A549 (cell line): ENCODE results near the gene CLASP2. TPM values are rescaled to one million over a fixed set of nuclear protein-coding genes. Genes with fewer than 3 reads are reported as not detected.

ENCODE experiments used
- ATAC-seq, 2 experiments: fragments of 200-7000 bp in 1 of 2; fragments of >200 bp in 1 of 2; cut with Nextera tagmentation in 1 of 2; cut with Tn5 transposase in 1 of 2; 3 replicates each; pipeline versions ENCODE4 v1.8.0 to v1.9.1; 2018 to 2020; ENCODE audit warnings: mild to moderate bottlenecking in 1 of 2, moderate library complexity in 1 of 2
- CTCF ChIA-PET: fragments of 300-600 bp; sonication (Branson Sonifier 250); formaldehyde crosslinking; extraction: SDS; loops from one replicate; lab custom pipeline; 2021; ENCODE audit warnings: antibody characterized with exemption, inconsistent platforms; lab: Yijun Ruan, JAX
- POLR2A ChIA-PET: fragments of 350-600 bp; formaldehyde crosslinking; extraction: SDS; loops from one replicate; lab custom pipeline; 2021; ENCODE audit warnings: antibody characterized with exemption, inconsistent platforms; lab: Yijun Ruan, JAX
- DNase-seq, 2 experiments: peaks; one replicate each; pipeline versions ENCODE4 v3.0.0 to v3.0.0-alpha.2; 2011 to 2016; ENCODE audit warnings: low read depth in 1 of 2, low spot score in 1 of 2
- FAIRE-seq: peaks from 2 replicates; lab custom pipeline; 2011; peaks lifted over from hg19 to GRCh38; lab: Jason Lieb, UNC
- H3K27ac ChIP-seq, 2 experiments: fragments of >200 bp; sonication (Bioruptor Twin); formaldehyde crosslinking; 3 replicates each; pipeline ENCODE4 v1.5.1; 2016 to 2017
- H3K4me1 ChIP-seq: fragments of >200 bp; sonication (Bioruptor Twin); formaldehyde crosslinking; 3 replicates; pipeline ENCODE4 v1.6.1; 2016
- H3K4me2 ChIP-seq: fragments of >200 bp; sonication (Bioruptor Twin); formaldehyde crosslinking; 3 replicates; pipeline ENCODE4 v1.6.1; 2016
- H3K4me3 ChIP-seq: fragments of >200 bp; sonication (Bioruptor Twin); formaldehyde crosslinking; 3 replicates; pipeline ENCODE4 v1.5.1; 2016
- H3K9me3 ChIP-seq: fragments of >200 bp; sonication (Bioruptor Twin); formaldehyde crosslinking; 3 replicates; pipeline ENCODE4 v1.6.1; 2016
- BHLHE40 ChIP-seq: IDR thresholded peaks from 2 replicates; pipeline ENCODE4 v1.6.1; 2012; ENCODE audit warnings: low read depth, low read length, inconsistent platforms
- CHD2 ChIP-seq: fragments of 150-350 bp; IDR thresholded peaks from 2 replicates; pipeline ENCODE4 v1.6.1; 2014; ENCODE audit warnings: low read length; ENCODE audit not compliant: partially characterized antibody
- EHMT2 ChIP-seq: fragments of 200-600 bp; sonication (generic); IDR thresholded peaks from 2 replicates; pipeline ENCODE4 v1.6.1; 2016; ENCODE audit warnings: antibody characterized with exemption, low read depth, mild to moderate bottlenecking, moderate library complexity
- FOSB ChIP-seq: fragments of 250-450 bp; sonication (Bioruptor Pico); IDR thresholded peaks from 2 replicates; pipeline ENCODE4 v1.5.0; 2020; ENCODE audit warnings: mild to moderate bottlenecking, moderate library complexity
- GATA3 ChIP-seq: IDR thresholded peaks from 2 replicates; pipeline ENCODE4 v1.6.1; 2012; ENCODE audit warnings: borderline replicate concordance
- HOXA7 ChIP-seq: fragments of 250-450 bp; sonication (Bioruptor Pico); IDR thresholded peaks from 2 replicates; pipeline ENCODE4 v1.5.0; 2020; ENCODE audit warnings: mild to moderate bottlenecking, moderate library complexity
- JUN ChIP-seq, 2 experiments: fragments of >200 bp; sonication (Bioruptor Twin); formaldehyde crosslinking; IDR thresholded peaks; 2 replicates in 1 of 2; 3 replicates in 1 of 2; pipeline ENCODE4 v1.6.1; 2016 to 2017
- KDM5A ChIP-seq: fragments of 200-600 bp; sonication (generic); IDR thresholded peaks from 2 replicates; pipeline ENCODE4 v1.6.1; 2016; ENCODE audit warnings: antibody characterized with exemption, mild to moderate bottlenecking
- MYC ChIP-seq: IDR thresholded peaks from 2 replicates; pipeline ENCODE4 v1.6.1; 2012; ENCODE audit warnings: mild to moderate bottlenecking, inconsistent platforms, low read length, improper control_type of control experiment, borderline replicate concordance
- NPAS2 ChIP-seq: fragments of 250-450 bp; sonication (Bioruptor Pico); IDR thresholded peaks from 2 replicates; pipeline ENCODE4 v1.8.0; 2022; ENCODE audit warnings: mild to moderate bottlenecking, moderate library complexity, borderline replicate concordance
- POLR2AphosphoS2 ChIP-seq: conservative IDR thresholded peaks from 2 replicates; pipeline ENCODE4 v1.6.1; 2012; ENCODE audit warnings: low read length, improper control_type of control experiment, inconsistent platforms
- RAD21 ChIP-seq, 2 experiments: fragments of >200 bp in 1 of 2; sonication (Bioruptor Twin) in 1 of 2; formaldehyde crosslinking in 1 of 2; IDR thresholded peaks in 1 of 2; conservative IDR thresholded peaks in 1 of 2; 2 replicates in 1 of 2; 3 replicates in 1 of 2; pipeline ENCODE4 v1.6.1; 2012 to 2018; ENCODE audit warnings: inconsistent platforms in 1 of 2
- RFX5 ChIP-seq: fragments of 450-650 bp; IDR thresholded peaks from 2 replicates; pipeline ENCODE4 v1.7.1; 2014; ENCODE audit warnings: antibody characterized with exemption, mild to moderate bottlenecking, moderate library complexity
- SREBF2 ChIP-seq: fragments of 450-650 bp; IDR thresholded peaks from 2 replicates; pipeline ENCODE4 v1.6.1; 2014; ENCODE audit warnings: mild to moderate bottlenecking, moderate library complexity
- ZC3H11A ChIP-seq: fragments of 450-650 bp; IDR thresholded peaks from 2 replicates; pipeline ENCODE4 v1.6.1; 2014; ENCODE audit warnings: antibody characterized with exemption, mild to moderate bottlenecking
- ZFP36 ChIP-seq: fragments of 450-650 bp; IDR thresholded peaks from 2 replicates; pipeline ENCODE4 v1.6.1; 2014; ENCODE audit warnings: borderline replicate concordance; ENCODE audit not compliant: partially characterized antibody
- ZNF302 ChIP-seq: fragments of 250-450 bp; sonication (Bioruptor Pico); IDR thresholded peaks from 2 replicates; pipeline ENCODE4 v1.9.0; 2021; ENCODE audit warnings: inconsistent platforms, mild to moderate bottlenecking, moderate library complexity
- ZSCAN20 ChIP-seq: fragments of 250-450 bp; sonication (Bioruptor Pico); IDR thresholded peaks from 2 replicates; pipeline ENCODE4 v1.8.0; 2022; ENCODE audit warnings: mild to moderate bottlenecking, moderate library complexity
- WGBS: methylation state at CpG from one replicate; pipeline ENCODE4 v1.1.6; 2017; ENCODE audit errors: missing lambda C conversion rate; 5-methylcytosine and 5-hydroxymethylcytosine counted together
- polyA plus RNA-seq, 4 experiments: library from polyadenylated mRNA; depleted of rRNA in 3 of 4; stranded (reverse); fragments of >200 nt; fragmentation: RNase III in 1 of 4; extraction: RNeasy Plus Mini Kit Qiagen cat#74134 plus additional on column Dnase treatment in 1 of 4; gene quantifications; 2 replicates in 3 of 4; 3 replicates in 1 of 4; pipeline ENCODE4 v1.2.3, GENCODE V29; 2011 to 2017
- TF ChIP-seq, protein P1 (sequence below): IDR thresholded peaks from 2 replicates; pipeline ENCODE4 v1.6.1; 2012; ENCODE audit warnings: low read depth, borderline replicate concordance
- TF ChIP-seq, protein P2 (sequence below): IDR thresholded peaks from 2 replicates; pipeline ENCODE4 v1.6.1; 2012
- TF ChIP-seq, protein P3 (sequence below): fragments of 200-600 bp; sonication (generic); IDR thresholded peaks from 2 replicates; pipeline ENCODE4 v1.6.1; 2016; ENCODE audit warnings: antibody characterized with exemption, mild to moderate bottlenecking, moderate library complexity
- TF ChIP-seq, protein P4 (sequence below): fragments of >200 bp; sonication (Bioruptor Twin); formaldehyde crosslinking; IDR thresholded peaks from 3 replicates; pipeline ENCODE4 v1.5.1; 2016

CLASP2 gene
- polyA plus RNA-seq, 2 of the 4 experiments (the other 2 are of a cell fraction) = 18.1 to 66.5 TPM

- no peak overlapping the region for H3K4me2 ChIP-seq
- TF ChIP-seq RFX5 = no peak
- no peak for TF ChIP-seq MYC
- no peak for TF ChIP-seq NPAS2 (CRISPR knock-in tag)
- TF ChIP-seq POLR2AphosphoS2 = no peak
- no peak for TF ChIP-seq RAD21 (conservative IDR thresholded peaks at IDR 0.05 in 1 of 2, IDR thresholded peaks at IDR 0.05 in 1 of 2)
- no peak for TF ChIP-seq HOXA7 (CRISPR knock-in tag)
- no peak for TF ChIP-seq SREBF2
- TF ChIP-seq, protein P1, sequence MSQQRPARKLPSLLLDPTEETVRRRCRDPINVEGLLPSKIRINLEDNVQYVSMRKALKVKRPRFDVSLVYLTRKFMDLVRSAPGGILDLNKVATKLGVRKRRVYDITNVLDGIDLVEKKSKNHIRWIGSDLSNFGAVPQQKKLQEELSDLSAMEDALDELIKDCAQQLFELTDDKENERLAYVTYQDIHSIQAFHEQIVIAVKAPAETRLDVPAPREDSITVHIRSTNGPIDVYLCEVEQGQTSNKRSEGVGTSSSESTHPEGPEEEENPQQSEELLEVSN = no peak
- TF ChIP-seq ZC3H11A = no peak
- no peak for TF ChIP-seq BHLHE40
- ATAC-seq = no peak
- no peak overlapping the region for H3K27ac ChIP-seq
- ChIA-PET CTCF (interaction anchor here (0.6 to 1.6 kb wide), 3 partner anchors 10 to 231 kb away, joined by 3 read pairs; no protein-coding TSS in a partner anchor), POLR2A (no interaction called here)
- no peaks in the 10 kb centered on the region for H3K4me1 ChIP-seq
- no peak overlapping the region for H3K4me3 ChIP-seq
- DNase-seq = no peak
- 76% methylated on average over 3 of the region's 3 CpGs for WGBS
- H3K9me3 ChIP-seq = no peaks in the 10 kb centered on the region
- FAIRE-seq = no peak
Measured at GRCh38 chr3:33557829-33558228, 160.2 kb downstream of the CLASP2 start.

GRCh38 chr3:33557279-33557678 is 160.8 kb downstream of the CLASP2 start:
- ChIA-PET POLR2A (no interaction called here), CTCF (interaction anchor here (0.6 to 1.6 kb wide), 3 partner anchors 11 to 232 kb away, joined by 3 read pairs; no protein-coding TSS in a partner anchor)
- Histone ChIP-seq H3K9me3 (no peaks in the 10 kb centered on the region), H3K27ac (no peak overlapping the region), H3K4me3 (no peak overlapping the region), H3K4me1 (no peaks in the 10 kb centered on the region), H3K4me2 (no peak overlapping the region)
- ATAC-seq = no peak
- FAIRE-seq = no peak
- 100% methylated on average over 1 of the region's 1 CpG for WGBS
- TF ChIP-seq, protein P2, sequence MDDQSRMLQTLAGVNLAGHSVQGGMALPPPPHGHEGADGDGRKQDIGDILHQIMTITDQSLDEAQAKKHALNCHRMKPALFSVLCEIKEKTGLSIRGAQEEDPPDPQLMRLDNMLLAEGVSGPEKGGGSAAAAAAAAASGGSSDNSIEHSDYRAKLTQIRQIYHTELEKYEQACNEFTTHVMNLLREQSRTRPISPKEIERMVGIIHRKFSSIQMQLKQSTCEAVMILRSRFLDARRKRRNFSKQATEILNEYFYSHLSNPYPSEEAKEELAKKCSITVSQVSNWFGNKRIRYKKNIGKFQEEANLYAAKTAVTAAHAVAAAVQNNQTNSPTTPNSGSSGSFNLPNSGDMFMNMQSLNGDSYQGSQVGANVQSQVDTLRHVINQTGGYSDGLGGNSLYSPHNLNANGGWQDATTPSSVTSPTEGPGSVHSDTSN = no peak
- TF ChIP-seq BHLHE40 (no peak), EHMT2 (no peak), ZSCAN20 (CRISPR knock-in tag) (no peak), KDM5A (no peak), CHD2 (no peak), POLR2AphosphoS2 (no peak), JUN (IDR thresholded peaks at IDR 0.05) (no peak)
- TF ChIP-seq, protein P3, sequence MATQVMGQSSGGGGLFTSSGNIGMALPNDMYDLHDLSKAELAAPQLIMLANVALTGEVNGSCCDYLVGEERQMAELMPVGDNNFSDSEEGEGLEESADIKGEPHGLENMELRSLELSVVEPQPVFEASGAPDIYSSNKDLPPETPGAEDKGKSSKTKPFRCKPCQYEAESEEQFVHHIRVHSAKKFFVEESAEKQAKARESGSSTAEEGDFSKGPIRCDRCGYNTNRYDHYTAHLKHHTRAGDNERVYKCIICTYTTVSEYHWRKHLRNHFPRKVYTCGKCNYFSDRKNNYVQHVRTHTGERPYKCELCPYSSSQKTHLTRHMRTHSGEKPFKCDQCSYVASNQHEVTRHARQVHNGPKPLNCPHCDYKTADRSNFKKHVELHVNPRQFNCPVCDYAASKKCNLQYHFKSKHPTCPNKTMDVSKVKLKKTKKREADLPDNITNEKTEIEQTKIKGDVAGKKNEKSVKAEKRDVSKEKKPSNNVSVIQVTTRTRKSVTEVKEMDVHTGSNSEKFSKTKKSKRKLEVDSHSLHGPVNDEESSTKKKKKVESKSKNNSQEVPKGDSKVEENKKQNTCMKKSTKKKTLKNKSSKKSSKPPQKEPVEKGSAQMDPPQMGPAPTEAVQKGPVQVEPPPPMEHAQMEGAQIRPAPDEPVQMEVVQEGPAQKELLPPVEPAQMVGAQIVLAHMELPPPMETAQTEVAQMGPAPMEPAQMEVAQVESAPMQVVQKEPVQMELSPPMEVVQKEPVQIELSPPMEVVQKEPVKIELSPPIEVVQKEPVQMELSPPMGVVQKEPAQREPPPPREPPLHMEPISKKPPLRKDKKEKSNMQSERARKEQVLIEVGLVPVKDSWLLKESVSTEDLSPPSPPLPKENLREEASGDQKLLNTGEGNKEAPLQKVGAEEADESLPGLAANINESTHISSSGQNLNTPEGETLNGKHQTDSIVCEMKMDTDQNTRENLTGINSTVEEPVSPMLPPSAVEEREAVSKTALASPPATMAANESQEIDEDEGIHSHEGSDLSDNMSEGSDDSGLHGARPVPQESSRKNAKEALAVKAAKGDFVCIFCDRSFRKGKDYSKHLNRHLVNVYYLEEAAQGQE = no peak
- no peak for DNase-seq

GRCh38 chr3:33547101-33547500 is 171.0 kb downstream of the CLASP2 start:
- Histone ChIP-seq H3K27ac (no peak overlapping the region), H3K4me3 (no peak overlapping the region), H3K9me3 (no peaks in the 10 kb centered on the region), H3K4me1 (no peaks in the 10 kb centered on the region), H3K4me2 (no peak overlapping the region)
- FAIRE-seq = no peak
- ChIA-PET POLR2A (no interaction called here), CTCF (no interaction called here)
- no peak for ATAC-seq
- DNase-seq = no peak
- WGBS = 83% methylated on average over 1 of the region's 1 CpG
- TF ChIP-seq JUN (IDR thresholded peaks at IDR 0.05) = no peak
- no peak for TF ChIP-seq FOSB (CRISPR knock-in tag)
- TF ChIP-seq, protein P2 = no peak
- TF ChIP-seq, protein P4, sequence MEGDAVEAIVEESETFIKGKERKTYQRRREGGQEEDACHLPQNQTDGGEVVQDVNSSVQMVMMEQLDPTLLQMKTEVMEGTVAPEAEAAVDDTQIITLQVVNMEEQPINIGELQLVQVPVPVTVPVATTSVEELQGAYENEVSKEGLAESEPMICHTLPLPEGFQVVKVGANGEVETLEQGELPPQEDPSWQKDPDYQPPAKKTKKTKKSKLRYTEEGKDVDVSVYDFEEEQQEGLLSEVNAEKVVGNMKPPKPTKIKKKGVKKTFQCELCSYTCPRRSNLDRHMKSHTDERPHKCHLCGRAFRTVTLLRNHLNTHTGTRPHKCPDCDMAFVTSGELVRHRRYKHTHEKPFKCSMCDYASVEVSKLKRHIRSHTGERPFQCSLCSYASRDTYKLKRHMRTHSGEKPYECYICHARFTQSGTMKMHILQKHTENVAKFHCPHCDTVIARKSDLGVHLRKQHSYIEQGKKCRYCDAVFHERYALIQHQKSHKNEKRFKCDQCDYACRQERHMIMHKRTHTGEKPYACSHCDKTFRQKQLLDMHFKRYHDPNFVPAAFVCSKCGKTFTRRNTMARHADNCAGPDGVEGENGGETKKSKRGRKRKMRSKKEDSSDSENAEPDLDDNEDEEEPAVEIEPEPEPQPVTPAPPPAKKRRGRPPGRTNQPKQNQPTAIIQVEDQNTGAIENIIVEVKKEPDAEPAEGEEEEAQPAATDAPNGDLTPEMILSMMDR = no peak
- no peak for TF ChIP-seq ZNF302 (CRISPR knock-in tag)
- no peak for TF ChIP-seq ZFP36
- no peak for TF ChIP-seq ZSCAN20 (CRISPR knock-in tag)
- no peak for TF ChIP-seq GATA3
- TF ChIP-seq, protein P1 = no peak
